Gastroesophageal sphincter (tissue), 3 donors: ENCODE data around the gene RHBDD1.

Experiments used
- CTCF ChIP-seq, 4 experiments: fragments of 200-600 bp in 2 of 4; fragments of 450-650 bp in 2 of 4; sonication (generic) in 1 of 4; IDR thresholded peaks; one replicate each; pipeline ENCODE4 v1.5.1; 2017 to 2019; ENCODE audit warnings: antibody characterized with exemption in 4 of 4, mild to moderate bottlenecking in 2 of 4, moderate library complexity in 2 of 4
- EP300 ChIP-seq: sonication (generic); formaldehyde crosslinking; IDR thresholded peaks from one replicate; pipeline ENCODE4 v1.6.1; 2017; ENCODE audit warnings: antibody characterized with exemption, mild to moderate bottlenecking
- POLR2A ChIP-seq, 2 donors: fragments of 450-650 bp; IDR thresholded peaks; one replicate each; pipeline ENCODE4 v1.6.1; 2017; ENCODE audit warnings: antibody characterized with exemption in 2 of 2, mild to moderate bottlenecking in 2 of 2, moderate library complexity in 1 of 2
- POLR2AphosphoS5 ChIP-seq: sonication (generic); formaldehyde crosslinking; IDR thresholded peaks from one replicate; pipeline ENCODE4 v1.6.1; 2017; ENCODE audit warnings: antibody characterized with exemption

- TF ChIP-seq POLR2A (IDR thresholded peaks at IDR 0.05): no peak
- no peak for TF ChIP-seq CTCF (IDR thresholded peaks at IDR 0.05)
- no peak for TF ChIP-seq EP300
- no peak for TF ChIP-seq POLR2AphosphoS5
Measured at GRCh38 chr2:226831266-226831665, 4.6 kb upstream of the RHBDD1 start.
